Measurements from ENCODE around the gene CRABP2.

DNA sequence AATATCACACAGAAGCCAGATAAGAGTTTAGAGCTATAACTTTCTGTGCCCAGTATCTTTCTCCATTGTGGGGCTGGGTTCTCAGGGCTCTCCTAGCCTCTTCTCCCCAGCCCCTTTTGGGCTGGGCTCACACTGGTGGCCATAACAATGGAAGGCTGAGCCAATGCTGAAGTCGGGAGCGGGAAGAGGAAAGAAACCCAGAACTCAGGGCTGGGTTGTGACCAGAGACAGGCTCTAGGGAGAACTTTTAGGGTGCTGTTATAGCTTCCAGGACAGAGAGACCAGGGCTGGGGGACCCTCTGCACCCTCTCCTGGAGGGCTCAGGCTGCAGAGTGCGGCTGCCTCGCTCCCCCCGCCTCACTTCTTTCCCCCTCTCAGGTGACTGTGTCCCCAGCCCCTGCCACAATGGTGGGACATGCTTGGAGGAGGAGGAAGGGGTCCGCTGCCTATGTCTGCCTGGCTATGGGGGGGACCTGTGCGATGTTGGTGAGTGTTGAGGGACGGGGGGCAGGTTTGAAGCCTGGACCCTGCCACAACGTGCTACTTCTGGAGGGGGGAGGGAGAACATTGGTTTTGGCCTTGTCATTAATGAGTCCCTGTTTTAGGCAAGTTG lies 49.4 kb downstream of the CRABP2 start:
- TF ChIP-seq, protein P1, sequence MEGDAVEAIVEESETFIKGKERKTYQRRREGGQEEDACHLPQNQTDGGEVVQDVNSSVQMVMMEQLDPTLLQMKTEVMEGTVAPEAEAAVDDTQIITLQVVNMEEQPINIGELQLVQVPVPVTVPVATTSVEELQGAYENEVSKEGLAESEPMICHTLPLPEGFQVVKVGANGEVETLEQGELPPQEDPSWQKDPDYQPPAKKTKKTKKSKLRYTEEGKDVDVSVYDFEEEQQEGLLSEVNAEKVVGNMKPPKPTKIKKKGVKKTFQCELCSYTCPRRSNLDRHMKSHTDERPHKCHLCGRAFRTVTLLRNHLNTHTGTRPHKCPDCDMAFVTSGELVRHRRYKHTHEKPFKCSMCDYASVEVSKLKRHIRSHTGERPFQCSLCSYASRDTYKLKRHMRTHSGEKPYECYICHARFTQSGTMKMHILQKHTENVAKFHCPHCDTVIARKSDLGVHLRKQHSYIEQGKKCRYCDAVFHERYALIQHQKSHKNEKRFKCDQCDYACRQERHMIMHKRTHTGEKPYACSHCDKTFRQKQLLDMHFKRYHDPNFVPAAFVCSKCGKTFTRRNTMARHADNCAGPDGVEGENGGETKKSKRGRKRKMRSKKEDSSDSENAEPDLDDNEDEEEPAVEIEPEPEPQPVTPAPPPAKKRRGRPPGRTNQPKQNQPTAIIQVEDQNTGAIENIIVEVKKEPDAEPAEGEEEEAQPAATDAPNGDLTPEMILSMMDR (IDR thresholded peaks at IDR 0.05; ENCODE audit: low read depth, low read length), result no peak
- no peak for TF ChIP-seq EZH2phosphoT487 (IDR thresholded peaks at IDR 0.05; ENCODE audit: low read depth)
